PC-9 (cell line): ENCODE data around the gene DAPK1. TPM values are rescaled to one million over a fixed set of nuclear protein-coding genes. Genes with fewer than 3 reads are reported as not detected.

Experiments used
- BruUV-seq: library from RNA; stranded (reverse); fragments of 400-500 nt; replicated peaks from 2 replicates; lab custom pipeline; 2021; lab: Mats Ljungman, UMichigan
- CTCF ChIA-PET: fragments of 300-600 bp; sonication (Branson Sonifier 250); formaldehyde crosslinking; loops from one replicate; lab custom pipeline; 2022; ENCODE audit warnings: antibody characterized with exemption; lab: Charles Lee
- POLR2A ChIA-PET: fragments of 300-600 bp; sonication (Branson Sonifier 250); formaldehyde crosslinking; loops from one replicate; lab custom pipeline; 2022; ENCODE audit warnings: antibody characterized with exemption; ENCODE audit not compliant: unreplicated experiment; lab: Charles Lee
- DNase-seq, 2 experiments: peaks; one replicate each; pipeline versions ENCODE4 v3.0.0 to v3.0.0-alpha.2; 2015 to 2022; ENCODE audit warnings: mixed read lengths in 1 of 2
- H2AFZ ChIP-seq: fragments of 200-600 bp; sonication (generic); 2 replicates; pipeline ENCODE4 v1.8.1; 2017; ENCODE audit warnings: antibody characterized with exemption
- H3F3A ChIP-seq: fragments of 200-600 bp; sonication (generic); 2 replicates; pipeline ENCODE4 v1.8.1; 2017; ENCODE audit warnings: antibody characterized with exemption, mild to moderate bottlenecking, low read depth; ENCODE audit not compliant: insufficient read depth
- H3K27ac ChIP-seq: fragments of 200-600 bp; sonication (generic); 2 replicates; pipeline ENCODE4 v1.6.1; 2016; ENCODE audit warnings: mixed run types
- H3K27me3 ChIP-seq: fragments of 200-600 bp; sonication (generic); 2 replicates; pipeline ENCODE4 v1.6.1; 2016; ENCODE audit warnings: low read depth, mixed run types; ENCODE audit not compliant: insufficient read depth
- H3K36me3 ChIP-seq: fragments of 200-600 bp; sonication (generic); 2 replicates; pipeline ENCODE4 v1.6.1; 2016; ENCODE audit warnings: low read depth, mixed run types
- H3K4me1 ChIP-seq: fragments of 200-600 bp; sonication (generic); replicated peaks from 2 replicates; pipeline ENCODE4 v1.6.1; 2016; ENCODE audit warnings: mixed run types; ENCODE audit not compliant: insufficient read depth
- H3K4me2 ChIP-seq: fragments of 200-600 bp; sonication (generic); 2 replicates; pipeline ENCODE4 v1.6.1; 2017; ENCODE audit warnings: mixed run types
- H3K4me3 ChIP-seq: fragments of 200-600 bp; sonication (generic); 2 replicates; pipeline ENCODE4 v1.6.1; 2016; ENCODE audit warnings: mixed run types
- H3K79me2 ChIP-seq: fragments of 200-600 bp; sonication (generic); 2 replicates; pipeline ENCODE4 v1.6.1; 2017; ENCODE audit warnings: low read depth, mixed run types
- H3K9me2 ChIP-seq: fragments of 200-600 bp; sonication (generic); 2 replicates; pipeline ENCODE4 v1.8.1; 2017; ENCODE audit warnings: mild to moderate bottlenecking; ENCODE audit not compliant: insufficient read depth
- H3K9me3 ChIP-seq: fragments of 200-600 bp; sonication (generic); 2 replicates; pipeline ENCODE4 v1.8.1; 2016; ENCODE audit warnings: low read depth; ENCODE audit not compliant: insufficient read depth
- H4K20me1 ChIP-seq: fragments of 200-600 bp; sonication (generic); 2 replicates; pipeline ENCODE4 v1.8.1; 2017; ENCODE audit not compliant: insufficient read depth
- EZH2 ChIP-seq: fragments of 200-600 bp; sonication (generic); IDR thresholded peaks from 2 replicates; pipeline ENCODE4 v1.8.0; 2017; ENCODE audit warnings: antibody characterized with exemption, low read depth
- intact Hi-C: fragments of 100-400 bp; cut with micrococcal nuclease; formaldehyde crosslinking; loops from one replicate; pipeline ENCODE4 v1.10.0; 2022; ENCODE audit not compliant: unreplicated experiment
- total RNA-seq: library from RNA; stranded (reverse); gene quantifications from 2 replicates; pipeline ENCODE4 v1.2.3, GENCODE V29; 2021
- TF ChIP-seq, protein P1 (sequence below): fragments of 200-600 bp; sonication (generic); conservative IDR thresholded peaks from 2 replicates; pipeline ENCODE4 v1.6.1; 2017; ENCODE audit warnings: mixed run types, antibody characterized with exemption, mild to moderate bottlenecking, moderate library complexity

Gene DAPK1
- total RNA-seq, 1 experiment from 2014 or later = 100 TPM

DNA sequence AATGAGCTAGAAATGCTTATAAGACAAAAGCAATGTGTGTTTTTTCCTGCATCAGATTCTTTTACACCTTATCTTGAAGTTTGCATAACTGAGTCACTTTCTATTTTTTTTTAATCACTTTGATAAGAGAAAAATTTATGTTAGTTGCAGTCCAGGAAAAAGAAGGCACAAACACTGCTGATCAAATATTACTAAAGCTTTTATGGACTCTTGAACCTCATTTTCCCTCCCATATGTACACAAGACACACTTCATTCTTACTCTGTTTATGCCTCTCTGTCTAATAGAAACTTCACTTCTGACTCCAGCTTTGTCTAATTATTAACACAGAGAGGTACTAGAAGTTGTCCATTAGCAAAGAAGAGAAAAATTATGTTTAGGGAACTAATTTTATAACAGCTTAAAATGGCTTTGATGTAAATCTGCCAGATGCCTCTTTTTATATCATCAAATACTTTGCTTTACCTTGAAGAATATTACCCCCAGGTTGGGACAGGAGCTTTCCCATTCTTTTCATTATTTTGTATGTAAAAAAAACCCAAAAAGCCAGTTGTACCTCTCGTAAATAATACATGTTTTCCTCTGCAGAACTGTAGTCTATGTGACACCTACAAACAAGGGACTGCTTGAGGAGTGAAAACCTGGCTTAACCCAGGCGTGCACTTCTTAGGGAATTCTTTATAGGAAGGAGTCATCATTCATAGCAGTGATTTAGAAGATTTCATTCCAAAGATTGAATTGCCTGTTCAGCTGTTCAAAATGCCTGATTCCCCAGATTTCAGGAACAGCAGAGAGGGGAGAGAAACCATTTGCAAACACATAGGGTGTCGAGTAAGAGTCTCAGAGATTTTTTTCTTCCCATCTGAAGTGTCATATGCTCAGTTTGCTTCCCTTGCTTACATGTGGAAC, 72.6 kb downstream of the DAPK1 start:
- H2AFZ ChIP-seq = no peak overlapping the region
- H3K4me2 ChIP-seq = peak overlapping the region; percentile 52
- H3K79me2 ChIP-seq = peaks cover 17% of the 10 kb centered on the region; the same call in 1 of the 2 replicates
- no peaks in the 10 kb centered on the region for H3K36me3 ChIP-seq
- H3K4me3 ChIP-seq = no peak overlapping the region
- H3K27me3 ChIP-seq = no peaks in the 10 kb centered on the region
- ChIA-PET POLR2A (interaction anchor here (0.5 to 0.6 kb wide), 2 partner anchors 10 to 204 kb away, joined by 4 read pairs; no protein-coding TSS in a partner anchor), CTCF (interaction anchor here (0.6 kb wide), 1 partner anchor 300 kb away, joined by 7 read pairs; no protein-coding TSS in a partner anchor)
- no TSS peak for BruUV-seq
- DNase-seq = peak in 1 of 2 experiments; percentile 58
- peaks cover 39% of the 10 kb centered on the region for H3K4me1 ChIP-seq
- peaks cover 4% of the 10 kb centered on the region; the same call in 1 of the 2 replicates for H4K20me1 ChIP-seq
- H3K9me2 ChIP-seq = no peaks in the 10 kb centered on the region
- H3K27ac ChIP-seq = peak overlapping the region; percentile 65
- TF ChIP-seq, protein P1, sequence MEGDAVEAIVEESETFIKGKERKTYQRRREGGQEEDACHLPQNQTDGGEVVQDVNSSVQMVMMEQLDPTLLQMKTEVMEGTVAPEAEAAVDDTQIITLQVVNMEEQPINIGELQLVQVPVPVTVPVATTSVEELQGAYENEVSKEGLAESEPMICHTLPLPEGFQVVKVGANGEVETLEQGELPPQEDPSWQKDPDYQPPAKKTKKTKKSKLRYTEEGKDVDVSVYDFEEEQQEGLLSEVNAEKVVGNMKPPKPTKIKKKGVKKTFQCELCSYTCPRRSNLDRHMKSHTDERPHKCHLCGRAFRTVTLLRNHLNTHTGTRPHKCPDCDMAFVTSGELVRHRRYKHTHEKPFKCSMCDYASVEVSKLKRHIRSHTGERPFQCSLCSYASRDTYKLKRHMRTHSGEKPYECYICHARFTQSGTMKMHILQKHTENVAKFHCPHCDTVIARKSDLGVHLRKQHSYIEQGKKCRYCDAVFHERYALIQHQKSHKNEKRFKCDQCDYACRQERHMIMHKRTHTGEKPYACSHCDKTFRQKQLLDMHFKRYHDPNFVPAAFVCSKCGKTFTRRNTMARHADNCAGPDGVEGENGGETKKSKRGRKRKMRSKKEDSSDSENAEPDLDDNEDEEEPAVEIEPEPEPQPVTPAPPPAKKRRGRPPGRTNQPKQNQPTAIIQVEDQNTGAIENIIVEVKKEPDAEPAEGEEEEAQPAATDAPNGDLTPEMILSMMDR = no peak
- TF ChIP-seq EZH2 = no peak
- H3F3A ChIP-seq = peaks cover 18% of the 10 kb centered on the region
- no peaks in the 10 kb centered on the region for H3K9me3 ChIP-seq
- intact Hi-C loops = loop anchor here (2.0 kb wide), 1 partner anchor 67 kb away; no protein-coding TSS in a partner anchor

DNA sequence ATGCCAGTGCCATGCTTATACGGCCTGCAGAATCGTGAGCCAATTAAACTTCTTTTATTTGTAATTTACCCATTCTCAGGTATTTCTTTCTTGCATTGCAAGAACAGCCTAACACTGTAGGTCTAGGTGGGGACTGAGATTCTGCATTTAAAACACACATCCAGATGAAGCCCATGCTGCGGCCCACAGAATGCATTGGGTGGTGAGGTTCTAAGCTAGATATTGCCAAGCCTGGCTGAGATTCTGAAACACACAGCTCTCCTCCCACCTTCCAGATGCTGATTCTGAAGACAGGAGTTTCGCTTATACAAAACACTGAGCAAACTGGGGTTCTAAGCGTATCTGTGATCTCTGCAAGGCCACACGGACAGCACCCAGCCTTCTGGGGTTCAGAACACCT, 75.1 kb downstream of the DAPK1 start:
- TF ChIP-seq, protein P1 = no peak
- ChIA-PET POLR2A (no interaction called here), CTCF (no interaction called here)
- Histone ChIP-seq H3K27me3 (no peaks in the 10 kb centered on the region), H3K4me3 (no peak overlapping the region), H3K36me3 (no peaks in the 10 kb centered on the region), H3K9me3 (no peaks in the 10 kb centered on the region), H3K79me2 (peaks cover 17% of the 10 kb centered on the region; the same call in 1 of the 2 replicates), H3K9me2 (no peaks in the 10 kb centered on the region), H3K4me2 (no peak overlapping the region), H2AFZ (no peak overlapping the region), H3F3A (peaks cover 18% of the 10 kb centered on the region), H3K27ac (no peak overlapping the region), H3K4me1 (peaks cover 39% of the 10 kb centered on the region), H4K20me1 (peaks cover 8% of the 10 kb centered on the region; the same call in 1 of the 2 replicates)
- no TSS peak for BruUV-seq
- intact Hi-C loops = loop anchor here (2.0 kb wide), 1 partner anchor 68 kb away; no protein-coding TSS in a partner anchor
- no peak for DNase-seq

DNA sequence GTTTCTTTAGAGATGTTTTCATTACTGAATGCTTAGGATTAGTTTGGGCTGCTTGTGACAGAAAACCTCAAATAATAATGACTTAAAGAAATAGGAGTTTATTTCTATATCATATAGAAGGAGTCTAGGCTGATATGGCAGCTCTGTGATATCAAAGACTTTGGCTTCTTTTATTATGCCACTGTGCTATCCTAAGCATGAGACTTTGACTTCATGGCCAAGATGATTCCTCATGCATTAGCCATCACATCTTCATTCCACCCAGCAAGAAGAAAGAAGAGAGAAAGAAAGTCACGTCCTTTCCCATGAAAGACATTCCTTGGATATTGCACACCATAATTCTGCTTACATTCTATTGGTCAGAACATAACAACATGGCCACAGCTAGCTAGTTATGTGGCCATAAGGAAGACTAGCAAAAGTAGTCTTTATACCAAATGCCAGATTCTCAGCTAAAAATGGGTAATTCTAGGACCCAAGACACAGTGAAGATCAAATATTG, 76.2 kb downstream of the DAPK1 start:
- peaks cover 34% of the 10 kb centered on the region for H3K4me1 ChIP-seq
- ChIA-PET POLR2A (interaction anchor here (0.6 kb wide), 1 partner anchor 21 kb away, joined by 3 read pairs; no protein-coding TSS in a partner anchor), CTCF (no interaction called here)
- H3K36me3 ChIP-seq = no peaks in the 10 kb centered on the region
- H4K20me1 ChIP-seq = 0 out of 2 replicates have a peak, but pooled peaks cover 4% of the 10 kb centered on the region
- no peaks in the 10 kb centered on the region for H3K27me3 ChIP-seq
- H3K79me2 ChIP-seq = peaks cover 17% of the 10 kb centered on the region; the same call in 1 of the 2 replicates
- no peak overlapping the region for H3K27ac ChIP-seq
- no peak for TF ChIP-seq EZH2
- TF ChIP-seq, protein P1 = no peak
- no peak overlapping the region for H3K4me2 ChIP-seq
- H3F3A ChIP-seq = peaks cover 18% of the 10 kb centered on the region
- BruUV-seq = no TSS peak
- no peaks in the 10 kb centered on the region for H3K9me2 ChIP-seq
- no peak overlapping the region for H2AFZ ChIP-seq
- H3K4me3 ChIP-seq = no peak overlapping the region
- intact Hi-C loops = loop anchor here (2.0 kb wide), 1 partner anchor 67 kb away; no protein-coding TSS in a partner anchor
- H3K9me3 ChIP-seq = no peaks in the 10 kb centered on the region
- DNase-seq = no peak
